GM18867 (cell line): Measurements from ENCODE around the gene FBXL17.

ENCODE experiments used
- ATAC-seq: cut with Tn5 transposase; IDR thresholded peaks from one replicate; pipeline ENCODE4 v1.9.1; 2021; ENCODE audit warnings: mild to moderate bottlenecking, moderate library complexity; ENCODE audit not compliant: unreplicated experiment

FBXL17 gene

DNA sequence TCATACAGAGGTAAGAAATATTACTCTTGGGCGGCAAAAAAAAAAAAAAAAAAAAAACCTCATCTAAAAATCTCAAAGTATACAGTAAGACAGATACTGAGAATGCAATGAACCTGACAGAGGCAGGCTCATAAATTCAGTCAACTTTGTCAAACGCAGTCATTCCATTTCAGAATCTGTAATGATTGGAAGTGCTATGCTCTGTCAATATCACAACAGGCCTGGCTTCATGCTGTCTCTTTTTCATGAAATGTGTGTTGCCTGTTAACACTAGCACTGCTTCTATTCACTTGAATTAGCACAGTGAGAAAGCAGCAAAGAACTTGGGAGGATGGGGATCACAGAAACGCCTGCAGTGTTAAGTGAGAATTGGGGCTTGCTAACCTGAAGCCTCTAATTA, 510.9 kb downstream of the FBXL17 start:
- ATAC-seq, result no peak

DNA sequence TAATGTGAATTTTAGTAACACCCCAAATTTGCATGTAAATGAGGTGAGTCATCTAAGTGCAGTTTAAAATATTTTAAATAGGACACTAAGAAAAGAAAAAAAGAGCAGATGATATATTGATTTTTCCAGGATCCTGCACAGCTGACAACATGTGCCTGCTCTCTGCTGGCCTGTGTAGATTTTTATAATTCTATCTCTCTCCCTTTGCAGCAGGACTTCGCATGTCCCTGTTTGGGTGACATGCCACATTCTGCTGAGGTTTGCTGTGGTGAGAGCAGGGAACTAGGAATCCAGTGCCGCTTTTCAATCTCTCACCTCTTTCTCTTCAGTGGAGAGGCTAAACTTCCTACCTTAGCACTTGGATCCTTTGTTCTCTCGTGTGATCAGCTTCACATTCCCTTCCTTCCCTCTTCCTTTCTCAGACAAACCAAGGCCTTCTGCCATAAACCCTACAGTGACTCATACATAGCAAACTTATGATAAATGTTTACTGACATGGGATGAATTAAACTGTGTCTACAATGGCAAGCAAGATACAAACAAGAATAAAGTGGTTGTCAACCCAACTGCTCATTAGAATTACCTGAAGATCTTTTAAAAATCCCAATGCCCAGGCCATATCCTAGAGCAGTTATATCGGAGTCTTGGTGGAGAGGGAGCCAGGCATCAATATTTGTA, 512.3 kb downstream of the FBXL17 start:
- no peak for ATAC-seq

DNA sequence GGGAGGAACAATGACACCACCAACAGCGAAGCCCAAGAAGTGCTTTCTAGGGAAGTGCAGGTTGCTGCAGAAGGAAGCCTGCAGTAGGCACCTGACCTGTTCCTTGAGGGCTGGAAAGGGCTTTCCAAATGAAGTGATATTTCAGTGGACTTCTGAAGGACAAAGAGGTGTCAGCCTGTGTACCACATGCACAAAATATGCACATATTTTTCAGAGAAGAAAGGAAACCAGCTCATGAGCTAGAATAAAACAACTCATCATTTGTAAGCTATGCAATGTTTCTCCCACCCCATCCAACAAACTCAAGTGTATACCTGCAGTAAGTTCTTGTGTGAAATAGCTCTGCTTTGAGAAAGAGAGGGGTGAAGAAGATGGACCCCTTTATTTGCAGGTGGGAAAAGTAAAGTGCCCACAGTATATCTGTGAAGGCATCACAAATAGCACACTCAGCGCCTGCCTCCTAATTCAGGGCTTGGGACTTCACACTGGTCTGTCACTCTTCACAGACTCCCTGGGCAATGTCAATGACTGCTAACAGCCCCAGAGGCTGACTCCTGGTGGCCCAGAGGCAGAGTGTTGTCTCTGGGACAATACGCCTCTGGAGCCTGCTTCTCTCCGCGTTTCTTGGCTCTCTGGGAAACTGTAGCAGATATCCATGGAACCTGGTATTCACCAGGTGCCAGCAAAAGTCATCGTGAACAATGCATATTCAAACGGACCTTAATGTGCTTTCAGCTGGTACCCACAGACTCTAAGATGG, 513.1 kb downstream of the FBXL17 start:
- no peak for ATAC-seq

DNA sequence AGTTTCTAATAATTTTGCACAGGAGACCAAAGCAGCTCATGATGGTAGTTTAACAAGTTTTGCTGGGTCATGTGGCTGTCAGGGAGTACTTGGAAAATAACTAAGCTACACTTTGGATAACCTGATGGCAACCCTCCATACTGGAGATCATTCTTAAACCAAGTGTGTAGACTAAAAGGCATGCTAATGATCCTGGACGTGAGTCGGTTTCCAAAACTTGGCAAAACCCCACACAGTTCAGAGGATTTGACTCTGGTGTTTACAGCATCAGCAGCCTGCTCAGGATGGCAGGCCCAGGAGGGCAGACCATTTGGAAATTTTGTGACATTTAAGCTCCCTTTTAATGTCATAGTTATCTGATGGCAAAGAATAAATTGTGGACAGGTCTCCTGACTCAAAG, 514.6 kb downstream of the FBXL17 start:
- no peak for ATAC-seq

- no peak for ATAC-seq
These were observed 517.1 kb downstream of the FBXL17 start for GRCh38 chr5:107864793-107865192.

DNA sequence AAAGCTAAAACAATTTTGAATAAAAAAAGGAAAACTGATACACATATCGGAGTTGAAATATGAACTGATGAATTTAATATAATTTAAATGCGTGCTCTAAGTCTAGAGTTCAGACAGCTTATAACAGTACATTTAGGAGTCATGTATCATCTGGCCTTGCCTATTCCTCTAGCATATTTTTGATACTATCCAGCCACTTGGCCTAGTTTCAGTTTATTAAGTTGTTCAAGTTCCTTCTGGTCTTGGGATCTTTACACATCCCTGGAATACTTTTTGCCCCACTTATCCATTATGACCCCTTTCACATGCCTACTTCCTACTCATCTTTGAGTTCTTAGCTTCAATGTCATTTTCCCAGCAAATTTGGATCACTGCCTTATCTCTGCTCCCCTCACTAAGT, 518.8 kb downstream of the FBXL17 start:
- no peak for ATAC-seq

- no peak for ATAC-seq
These were observed 520.3 kb downstream of the FBXL17 start for GRCh38 chr5:107861565-107861964.

DNA sequence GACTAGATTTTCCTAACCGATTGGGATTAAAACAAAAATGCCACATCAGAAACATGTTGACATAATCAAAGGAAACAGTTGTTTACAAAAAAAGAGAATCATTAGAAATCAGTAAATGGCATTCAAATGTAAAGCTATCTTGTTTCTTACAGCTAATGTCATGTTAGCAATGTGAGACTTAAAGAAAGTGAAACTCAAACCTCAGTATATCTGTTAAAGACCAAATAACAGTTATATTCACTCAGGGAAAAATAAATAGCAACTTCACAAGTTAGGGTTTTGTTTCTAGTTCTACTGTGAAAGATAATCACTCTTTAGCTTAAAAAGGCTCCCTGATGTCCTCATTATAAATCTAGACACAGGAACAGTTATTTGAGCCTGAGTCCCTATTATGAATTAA, 521.9 kb downstream of the FBXL17 start:
- no peak for ATAC-seq

DNA sequence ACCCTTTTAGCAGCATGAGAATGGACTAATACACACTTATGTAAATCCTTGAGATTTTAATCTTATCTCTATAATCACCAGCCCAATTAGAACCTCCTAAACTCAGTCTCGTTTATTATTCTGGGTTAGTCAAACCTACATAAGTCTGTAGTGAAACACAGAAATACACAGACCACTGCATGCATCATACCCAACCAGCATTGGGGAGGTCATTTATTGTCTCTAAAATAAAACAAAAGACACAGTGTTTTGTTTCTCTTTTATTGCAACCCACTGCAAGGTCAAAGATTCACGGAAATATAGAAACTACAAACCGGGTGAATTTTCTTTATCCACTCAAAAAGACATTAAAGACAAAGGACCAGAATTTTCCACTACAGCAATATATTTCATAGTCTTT, 523.1 kb downstream of the FBXL17 start:
- ATAC-seq, result no peak

DNA sequence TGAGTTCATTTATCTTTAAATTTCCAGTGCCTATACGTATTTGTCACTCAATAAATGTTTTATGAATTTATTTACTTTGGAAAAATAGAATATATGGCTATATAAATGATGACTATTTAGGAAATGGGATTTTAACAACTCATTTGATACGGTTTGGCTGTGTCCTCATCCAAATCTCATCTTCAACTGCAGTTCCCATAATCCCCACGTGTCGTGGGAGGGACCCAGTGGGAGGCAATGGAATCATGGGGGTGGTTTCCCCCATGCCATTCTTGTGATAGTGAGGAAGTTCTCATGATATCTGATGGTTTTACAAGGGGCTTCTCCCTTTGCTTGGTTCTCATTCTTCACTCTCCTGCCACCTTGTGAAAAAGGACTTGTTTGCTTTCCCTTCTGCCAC, 523.6 kb downstream of the FBXL17 start:
- no peak for ATAC-seq

DNA sequence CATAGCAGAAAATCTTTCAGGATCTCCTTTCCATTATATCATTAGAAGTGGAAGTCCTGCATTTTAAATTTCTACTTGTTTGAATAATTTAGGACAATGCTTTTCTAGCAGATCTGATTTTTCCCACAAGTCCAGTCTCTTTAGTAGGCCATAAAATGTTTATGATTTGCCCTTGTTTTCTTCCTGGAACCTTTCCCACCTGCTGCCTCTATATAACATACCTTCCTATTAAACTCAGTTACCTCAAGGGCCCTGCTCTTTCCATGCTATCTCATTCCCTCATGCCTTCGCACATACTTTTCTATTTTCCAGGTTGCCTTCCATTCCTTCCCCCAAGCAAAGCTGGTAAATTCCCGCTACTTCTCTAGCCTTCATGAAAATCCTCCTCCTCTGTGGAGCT, 524.1 kb downstream of the FBXL17 start:
- ATAC-seq, result no peak

DNA sequence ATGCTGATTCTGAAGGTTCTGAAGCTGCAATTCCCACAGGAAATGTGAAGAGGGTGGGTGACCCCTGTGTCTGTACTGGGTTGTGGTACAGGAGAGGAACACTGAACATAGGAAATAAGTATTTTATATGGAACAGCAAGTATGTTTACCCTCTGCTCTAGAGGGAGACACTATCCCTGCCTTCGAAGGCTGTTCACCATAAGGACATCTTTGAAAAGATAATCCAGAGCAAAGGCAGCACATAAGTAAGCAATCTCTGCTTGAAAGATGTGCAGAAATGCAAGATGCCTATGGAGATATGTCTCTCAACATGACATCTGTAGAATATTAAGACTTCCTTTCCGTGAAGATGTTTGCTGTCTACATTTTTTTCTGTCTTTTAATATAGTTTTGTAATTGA, 526.7 kb downstream of the FBXL17 start:
- no peak for ATAC-seq

DNA sequence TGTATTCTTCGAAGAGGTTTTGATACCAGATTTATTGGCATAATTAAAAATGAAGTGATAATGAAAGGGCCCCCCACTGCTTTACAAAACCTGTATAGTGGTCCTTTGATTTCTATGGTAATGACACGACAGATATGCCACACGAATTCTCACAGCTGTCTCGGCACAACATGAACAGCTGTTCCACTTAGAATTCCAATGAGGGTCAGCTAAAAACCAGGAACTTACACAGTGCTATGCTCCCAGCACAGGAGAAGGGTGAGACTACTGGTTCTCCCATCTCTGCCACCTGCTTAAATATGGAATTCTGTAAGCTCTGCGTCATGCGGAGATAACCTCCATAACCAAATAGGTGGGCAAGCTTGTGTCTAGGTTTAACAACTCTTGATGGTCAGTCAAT, 528.2 kb downstream of the FBXL17 start:
- ATAC-seq, result no peak

DNA sequence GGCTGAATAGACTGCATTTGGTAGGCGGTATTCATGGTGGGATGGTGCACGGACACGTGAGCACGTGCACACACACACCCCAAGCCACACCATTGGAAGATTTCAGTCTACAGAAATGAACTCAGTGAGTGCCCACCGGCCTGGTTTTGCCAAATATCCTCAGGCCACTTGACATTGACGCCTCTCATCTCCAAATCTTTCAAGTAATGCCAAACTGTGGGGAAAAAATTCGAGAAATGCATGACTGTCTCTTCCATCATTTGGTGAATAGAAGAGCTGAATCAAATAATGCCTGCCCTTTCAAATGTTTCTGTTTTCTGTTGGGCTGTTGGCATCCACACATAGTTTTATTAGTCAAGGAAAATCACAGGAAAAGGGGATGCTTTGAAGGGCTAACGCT, 528.9 kb downstream of the FBXL17 start:
- no peak for ATAC-seq

DNA sequence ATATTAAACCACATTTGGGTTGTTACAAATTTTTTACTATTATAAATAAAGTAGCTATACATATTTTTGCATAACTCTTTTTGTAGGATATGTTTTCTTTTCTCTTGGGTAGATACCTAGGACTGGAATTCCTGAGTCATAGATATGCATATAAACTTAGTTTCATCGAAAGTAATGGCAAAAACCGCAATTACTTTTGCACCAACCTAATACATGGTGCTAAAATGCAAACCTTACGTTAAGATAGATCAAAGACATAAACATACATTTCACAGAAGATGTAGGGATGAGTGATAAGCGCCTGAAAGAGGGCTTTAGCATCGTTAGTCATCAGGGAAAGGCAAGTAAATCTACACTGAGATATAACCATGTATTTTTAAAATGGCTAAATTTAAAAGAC, 532.8 kb downstream of the FBXL17 start:
- no peak for ATAC-seq

- ATAC-seq, result no peak
These were observed 541.3 kb downstream of the FBXL17 start for GRCh38 chr5:107840592-107840991.

DNA sequence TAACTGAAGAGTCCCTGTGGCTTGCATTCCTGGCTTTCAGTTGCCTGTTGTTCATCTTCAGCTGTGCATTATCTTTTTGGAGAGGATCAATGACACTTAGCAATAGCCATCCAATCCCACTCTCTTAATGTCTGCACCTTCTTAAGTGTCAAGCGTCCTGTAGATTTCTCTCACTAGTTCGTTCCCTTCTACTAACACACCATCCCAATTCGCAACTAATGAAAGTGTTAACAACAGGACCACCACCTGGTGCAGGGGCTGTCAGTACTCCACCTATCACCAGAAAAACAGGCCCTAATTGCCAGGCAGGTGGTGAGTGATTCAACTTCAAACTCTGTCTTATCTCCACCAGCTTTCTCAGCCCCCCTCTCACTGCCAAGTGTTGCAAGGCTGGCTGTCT, 541.7 kb downstream of the FBXL17 start:
- ATAC-seq, result no peak

- ATAC-seq, result no peak
These were observed 546.8 kb downstream of the FBXL17 start for GRCh38 chr5:107835096-107835495.

GRCh38 chr5:107832746-107833145, 549.2 kb downstream of the FBXL17 start:
- no peak for ATAC-seq

DNA sequence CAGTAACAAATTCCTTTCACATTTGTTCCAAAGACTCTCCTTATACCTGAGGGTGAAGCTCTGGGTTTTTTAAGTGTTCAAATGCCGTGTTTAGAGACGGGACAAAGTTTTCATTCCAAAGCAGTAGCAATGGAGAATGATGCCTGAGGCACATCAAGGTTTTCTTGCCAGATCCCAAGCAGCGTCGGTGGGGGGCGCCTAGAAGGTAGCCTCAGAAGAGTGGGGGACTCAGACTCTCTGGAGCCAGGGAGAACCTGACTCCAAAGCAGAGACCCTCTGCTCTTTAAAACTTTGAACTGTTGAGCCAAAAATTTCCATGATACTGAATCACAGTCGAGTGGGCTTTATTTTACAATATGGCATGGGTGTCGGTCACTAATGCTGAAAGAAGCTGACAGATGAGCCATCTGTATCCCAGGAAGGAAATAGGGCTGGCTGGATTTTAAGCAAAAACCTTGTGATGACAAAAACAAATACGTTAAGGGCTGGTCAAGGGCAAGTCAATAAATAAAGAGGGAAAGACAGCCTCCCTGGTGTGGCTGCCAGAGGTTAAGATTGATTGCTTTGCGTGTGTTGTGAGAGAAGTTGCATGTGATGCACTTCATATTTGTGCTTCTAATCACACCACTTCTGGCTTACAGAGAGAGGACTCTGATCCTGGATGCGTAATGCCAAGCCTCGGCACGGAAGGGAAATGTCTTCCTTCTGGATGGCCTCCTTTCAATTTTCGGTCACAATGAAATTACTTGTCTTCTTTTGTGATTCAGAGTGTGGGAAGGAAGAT, 550.1 kb downstream of the FBXL17 start:
- no peak for ATAC-seq

- ATAC-seq, result no peak
These were observed 551.1 kb downstream of the FBXL17 start for GRCh38 chr5:107830750-107831149.
